Measurements from ENCODE around the gene RB1. TPM values are rescaled to one million over a fixed set of nuclear protein-coding genes. Genes with fewer than 3 reads are reported as not detected.

Gene RB1
- total and polyA plus RNA-seq, 4 donors = 10.0 to 69.9 (median 26.1) TPM

- 91 to 96% methylated on average over 43 of the region's 43 CpGs for WGBS, 2 donors
- DNase-seq = no peak
- peaks cover 0 to 23% (median 8%) of the 10 kb centered on the region in 4 donors for H3K36me3 ChIP-seq (ENCODE audit: control insufficient read depth in 4 of 4, insufficient read depth in 4 of 4, low read length in 4 of 4)
- peaks cover 0 to 6% (median 1%) of the 10 kb centered on the region in 4 donors for H3K9me3 ChIP-seq (ENCODE audit: control insufficient read depth in 4 of 4, insufficient read depth in 3 of 4, low read length in 3 of 4)
- no peak overlapping the region for H3K9ac ChIP-seq (ENCODE audit: insufficient read depth in 1 of 2, low read length in 2 of 2)
- H3K27ac ChIP-seq (ENCODE audit: low read depth in 1 of 2, low read length in 1 of 2) = no peak overlapping the region
- H3K27me3 ChIP-seq (ENCODE audit: control insufficient read depth in 3 of 3, insufficient read depth in 3 of 3, low read length in 2 of 3) = peaks cover 0 to 10% (median 0%) of the 10 kb centered on the region in 3 donors
- peaks cover 0 to 11% (median 2%) of the 10 kb centered on the region in 5 donors for H3K4me1 ChIP-seq (ENCODE audit: control insufficient read depth in 5 of 5, insufficient read depth in 5 of 5, low read length in 5 of 5)
- H3K4me3 ChIP-seq = no peak overlapping the region
- no peak for TF ChIP-seq CTCF (IDR thresholded peaks at IDR 0.05; ENCODE audit: control extremely low read depth, extremely low read depth)
- ATAC-seq (ENCODE audit: insufficient read depth, low FRiP score) = no peak
Measured at GRCh38 chr13:48316826-48317510, 13.4 kb downstream of the RB1 start.

GRCh38 chr13:48317511-48318376 is 14.2 kb downstream of the RB1 start:
- Histone ChIP-seq H3K27ac (ENCODE audit: low read depth in 1 of 2, low read length in 1 of 2) (peak overlapping the region in 1 of 2 donors; percentile 13), H3K9ac (ENCODE audit: insufficient read depth in 1 of 2, low read length in 2 of 2) (no peak overlapping the region), H3K4me3 (no peak overlapping the region), H3K27me3 (ENCODE audit: control insufficient read depth in 3 of 3, insufficient read depth in 3 of 3, low read length in 2 of 3) (peaks cover 0 to 12% (median 0%) of the 10 kb centered on the region in 3 donors), H3K36me3 (ENCODE audit: control insufficient read depth in 4 of 4, insufficient read depth in 4 of 4, low read length in 4 of 4) (peaks cover 0 to 23% (median 10%) of the 10 kb centered on the region in 4 donors), H3K4me1 (ENCODE audit: control insufficient read depth in 5 of 5, insufficient read depth in 5 of 5, low read length in 5 of 5) (peaks cover 0 to 11% (median under 1%) of the 10 kb centered on the region in 5 donors), H3K9me3 (ENCODE audit: control insufficient read depth in 4 of 4, insufficient read depth in 3 of 4, low read length in 3 of 4) (peaks cover 0 to 6% (median 2%) of the 10 kb centered on the region in 4 donors)
- TF ChIP-seq CTCF (IDR thresholded peaks at IDR 0.05; ENCODE audit: control extremely low read depth, extremely low read depth) = no peak
- WGBS, 2 donors = 74 to 75% methylated on average over 41 of the region's 41 CpGs
- DNase-seq = peak; percentile 33 to 37 (median 35)
- peak; percentile 28 for ATAC-seq (ENCODE audit: insufficient read depth, low FRiP score)

GRCh38 chr13:48318377-48318811 is 14.8 kb downstream of the RB1 start:
- peak in 1 of 3 donors; percentile 9 for DNase-seq
- WGBS, 2 donors = 63 to 74% methylated on average over 28 of the region's 28 CpGs

More at GRCh38 chr13:48318377-48318811, 14.8 kb downstream of the RB1 start:
- peaks cover 0 to 23% (median 9%) of the 10 kb centered on the region in 4 donors for H3K36me3 ChIP-seq (ENCODE audit: control insufficient read depth in 4 of 4, insufficient read depth in 4 of 4, low read length in 4 of 4)
- ATAC-seq (ENCODE audit: insufficient read depth, low FRiP score) = no peak
- H3K4me3 ChIP-seq = no peak overlapping the region
- H3K9me3 ChIP-seq (ENCODE audit: control insufficient read depth in 4 of 4, insufficient read depth in 3 of 4, low read length in 3 of 4) = peaks cover 0 to 6% (median 2%) of the 10 kb centered on the region in 4 donors
- no peak for TF ChIP-seq CTCF (IDR thresholded peaks at IDR 0.05; ENCODE audit: control extremely low read depth, extremely low read depth)
- H3K4me1 ChIP-seq (ENCODE audit: control insufficient read depth in 5 of 5, insufficient read depth in 5 of 5, low read length in 5 of 5) = peaks cover 0 to 11% (median 0%) of the 10 kb centered on the region in 5 donors
- no peak overlapping the region for H3K27ac ChIP-seq (ENCODE audit: low read depth in 1 of 2, low read length in 1 of 2)
- peaks cover 0 to 12% (median 0%) of the 10 kb centered on the region in 3 donors for H3K27me3 ChIP-seq (ENCODE audit: control insufficient read depth in 3 of 3, insufficient read depth in 3 of 3, low read length in 2 of 3)
- no peak overlapping the region for H3K9ac ChIP-seq (ENCODE audit: insufficient read depth in 1 of 2, low read length in 2 of 2)

All from lung (tissue), 12 donors.